ENCODE results near the gene MAP3K8.

MAP3K8 gene

GRCh38 chr10:30439931-30440330 lies 5.9 kb downstream of the MAP3K8 start:
- TF ChIP-seq FOXP2 (optimal IDR thresholded peaks at IDR 0.05; ENCODE audit: borderline replicate concordance, extremely low read depth, extremely low read length, insufficient read depth), result no peak
- no peak for TF ChIP-seq POLR2AphosphoS5 (IDR thresholded peaks at IDR 0.05; ENCODE audit: low read depth, low read length)
- no peak for TF ChIP-seq SIN3A (IDR thresholded peaks at IDR 0.05; ENCODE audit: borderline replicate concordance, insufficient read depth, low read length)
- no peak for TF ChIP-seq REST (IDR thresholded peaks at IDR 0.05; ENCODE audit: insufficient read depth in 1 of 2, low read depth in 2 of 2, low read length in 2 of 2)
- TF ChIP-seq TAF1 (IDR thresholded peaks at IDR 0.05; ENCODE audit: borderline replicate concordance, insufficient read depth, low read length), result no peak

- no peak for TF ChIP-seq FOXP2 (optimal IDR thresholded peaks at IDR 0.05; ENCODE audit: borderline replicate concordance, extremely low read depth, extremely low read length, insufficient read depth)
- no peak for TF ChIP-seq POLR2AphosphoS5 (IDR thresholded peaks at IDR 0.05; ENCODE audit: low read depth, low read length)
- TF ChIP-seq REST (IDR thresholded peaks at IDR 0.05; ENCODE audit: insufficient read depth in 1 of 2, low read depth in 2 of 2, low read length in 2 of 2), result no peak
- no peak for TF ChIP-seq TAF1 (IDR thresholded peaks at IDR 0.05; ENCODE audit: borderline replicate concordance, insufficient read depth, low read length)
- no peak for TF ChIP-seq SIN3A (IDR thresholded peaks at IDR 0.05; ENCODE audit: borderline replicate concordance, insufficient read depth, low read length)
These were observed 8.1 kb downstream of the MAP3K8 start for GRCh38 chr10:30442019-30442606.

GRCh38 chr10:30443049-30443448 lies 9.1 kb downstream of the MAP3K8 start:
- TF ChIP-seq TAF1 (IDR thresholded peaks at IDR 0.05; ENCODE audit: borderline replicate concordance, insufficient read depth, low read length), result no peak
- TF ChIP-seq FOXP2 (optimal IDR thresholded peaks at IDR 0.05; ENCODE audit: borderline replicate concordance, extremely low read depth, extremely low read length, insufficient read depth), result no peak
- no peak for TF ChIP-seq POLR2AphosphoS5 (IDR thresholded peaks at IDR 0.05; ENCODE audit: low read depth, low read length)
- no peak for TF ChIP-seq SIN3A (IDR thresholded peaks at IDR 0.05; ENCODE audit: borderline replicate concordance, insufficient read depth, low read length)
- no peak for TF ChIP-seq REST (IDR thresholded peaks at IDR 0.05; ENCODE audit: insufficient read depth in 1 of 2, low read depth in 2 of 2, low read length in 2 of 2)

GRCh38 chr10:30445711-30446110 lies 11.7 kb downstream of the MAP3K8 start:
- TF ChIP-seq REST (IDR thresholded peaks at IDR 0.05; ENCODE audit: insufficient read depth in 1 of 2, low read depth in 2 of 2, low read length in 2 of 2) (no peak), TAF1 (IDR thresholded peaks at IDR 0.05; ENCODE audit: borderline replicate concordance, insufficient read depth, low read length) (no peak), SIN3A (IDR thresholded peaks at IDR 0.05; ENCODE audit: borderline replicate concordance, insufficient read depth, low read length) (no peak), FOXP2 (optimal IDR thresholded peaks at IDR 0.05; ENCODE audit: borderline replicate concordance, extremely low read depth, extremely low read length, insufficient read depth) (no peak), POLR2AphosphoS5 (IDR thresholded peaks at IDR 0.05; ENCODE audit: low read depth, low read length) (no peak)
